ENCODE results near the gene ACSL3.
"Not testable (repeated sequence)": the region's sequence is repeated elsewhere in the genome, so short reads cannot be mapped to it uniquely, and the experiment has no call there.

Gene ACSL3

DNA sequence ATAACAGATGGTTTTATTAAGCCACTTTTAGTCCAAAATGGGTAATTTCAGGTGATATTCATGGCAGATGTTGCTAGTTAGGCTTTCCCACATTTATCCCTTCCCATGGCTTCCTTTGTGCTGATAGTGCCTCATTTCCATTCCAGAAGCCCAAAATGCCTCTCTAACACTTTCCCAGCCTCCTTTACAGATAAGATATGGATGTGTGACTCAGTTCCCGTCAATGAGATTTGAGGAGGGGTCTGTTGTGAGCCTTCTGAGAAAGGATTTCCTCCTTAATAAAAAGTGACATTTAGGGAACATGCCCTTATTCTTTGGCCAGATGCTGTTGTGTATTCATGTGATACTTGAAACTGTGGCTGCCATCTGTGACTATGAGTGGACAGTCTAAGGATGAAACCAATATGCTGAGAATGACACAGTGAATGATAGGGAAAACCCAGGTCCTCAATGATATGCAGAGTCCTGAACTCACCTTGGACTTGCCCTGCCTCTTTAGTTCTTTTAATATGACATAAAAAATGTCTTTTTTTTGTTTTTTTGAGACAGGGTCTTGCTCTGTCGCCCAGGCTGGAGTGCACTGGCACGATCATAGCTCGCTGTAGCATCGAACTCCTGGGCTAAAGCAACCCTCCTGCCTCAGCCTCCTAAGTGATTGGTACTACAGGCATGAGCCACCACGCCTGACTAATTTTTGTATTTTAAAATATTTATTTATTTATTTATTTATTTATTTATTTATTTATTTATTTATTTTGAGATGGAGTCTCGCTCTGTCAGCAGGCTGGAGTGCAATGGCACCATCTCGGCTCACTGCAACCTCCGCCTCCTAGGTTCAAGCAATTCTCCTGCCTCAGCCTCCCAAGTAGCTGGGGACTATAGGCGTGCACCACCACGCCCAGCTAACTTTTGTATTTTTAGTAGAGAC lies 5.8 kb upstream of the ACSL3 start:
- DNase-seq = no peak

DNA sequence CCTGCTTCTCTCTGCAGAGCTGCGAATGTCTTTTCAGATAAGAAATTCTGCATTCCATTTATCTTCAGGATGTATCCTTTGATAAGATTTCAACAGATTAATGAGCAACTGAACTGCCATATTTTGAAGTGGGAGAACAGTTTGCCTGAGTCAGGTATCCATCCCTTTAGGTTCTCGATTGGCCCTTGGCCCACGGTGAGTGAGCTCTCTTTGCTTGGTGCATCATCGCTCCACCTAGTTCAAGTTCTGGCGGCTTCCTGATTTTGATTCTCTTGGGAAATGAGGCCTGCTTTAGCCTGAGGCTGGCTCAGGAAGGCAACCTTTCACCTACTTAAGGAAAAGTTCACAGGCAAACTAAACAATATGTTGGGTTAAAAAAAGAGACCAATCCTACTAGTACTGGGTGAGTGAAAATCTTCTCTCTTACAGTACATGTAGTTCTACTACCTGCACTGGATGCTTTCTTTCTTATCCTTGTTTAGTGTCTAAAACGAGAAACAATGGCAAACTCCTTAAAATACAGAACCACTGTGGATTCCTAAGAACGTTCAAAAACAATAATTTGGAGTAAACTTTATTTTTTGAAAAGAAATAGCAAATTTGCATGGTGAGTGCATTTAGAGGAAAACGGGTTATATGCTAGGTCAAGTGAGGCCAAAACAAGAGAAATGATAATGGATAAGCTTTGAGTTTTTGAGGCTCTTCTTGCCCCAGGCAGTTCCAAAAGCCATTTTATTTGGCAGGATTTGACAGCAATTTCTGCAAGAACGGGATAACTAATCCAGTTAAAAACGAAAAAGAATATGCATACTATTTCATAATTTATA lies 837 bp upstream of the ACSL3 start:
- DNase-seq = no peak

DNA sequence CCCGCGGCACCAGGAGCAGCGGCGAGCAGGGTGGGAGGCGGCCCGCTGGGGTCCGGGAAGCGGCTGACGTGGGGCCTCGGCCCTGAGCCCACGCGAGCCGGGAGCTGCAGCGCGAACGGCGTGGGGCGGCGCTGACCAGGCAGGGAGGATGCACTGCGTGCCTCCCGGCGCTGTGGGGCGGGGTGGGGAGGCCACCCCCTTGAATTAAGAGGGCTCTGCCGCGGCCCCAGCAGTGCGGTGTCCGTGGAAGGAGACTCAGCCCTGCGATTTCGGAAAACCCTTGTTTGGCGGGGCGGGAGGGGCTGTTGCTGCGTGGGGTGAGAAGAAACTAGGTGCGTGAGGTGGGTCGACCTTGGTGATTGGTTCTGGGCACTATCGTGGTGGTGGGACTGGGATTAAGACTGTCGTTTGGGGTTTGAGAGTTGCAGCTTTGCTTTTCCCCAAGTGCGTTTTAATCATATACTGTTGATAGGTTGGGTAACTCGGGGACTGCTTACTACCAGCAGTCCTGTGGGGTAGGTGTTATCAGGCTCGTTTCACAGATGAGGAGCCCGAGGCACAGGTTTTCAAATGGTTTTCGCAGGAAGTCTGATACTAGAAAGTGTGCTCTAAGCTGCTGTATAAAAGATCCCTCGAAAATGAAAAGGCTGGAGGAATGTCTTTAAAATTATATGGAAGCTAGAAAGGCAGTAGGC lies 722 bp downstream of the ACSL3 start:
- no peak for DNase-seq

DNA sequence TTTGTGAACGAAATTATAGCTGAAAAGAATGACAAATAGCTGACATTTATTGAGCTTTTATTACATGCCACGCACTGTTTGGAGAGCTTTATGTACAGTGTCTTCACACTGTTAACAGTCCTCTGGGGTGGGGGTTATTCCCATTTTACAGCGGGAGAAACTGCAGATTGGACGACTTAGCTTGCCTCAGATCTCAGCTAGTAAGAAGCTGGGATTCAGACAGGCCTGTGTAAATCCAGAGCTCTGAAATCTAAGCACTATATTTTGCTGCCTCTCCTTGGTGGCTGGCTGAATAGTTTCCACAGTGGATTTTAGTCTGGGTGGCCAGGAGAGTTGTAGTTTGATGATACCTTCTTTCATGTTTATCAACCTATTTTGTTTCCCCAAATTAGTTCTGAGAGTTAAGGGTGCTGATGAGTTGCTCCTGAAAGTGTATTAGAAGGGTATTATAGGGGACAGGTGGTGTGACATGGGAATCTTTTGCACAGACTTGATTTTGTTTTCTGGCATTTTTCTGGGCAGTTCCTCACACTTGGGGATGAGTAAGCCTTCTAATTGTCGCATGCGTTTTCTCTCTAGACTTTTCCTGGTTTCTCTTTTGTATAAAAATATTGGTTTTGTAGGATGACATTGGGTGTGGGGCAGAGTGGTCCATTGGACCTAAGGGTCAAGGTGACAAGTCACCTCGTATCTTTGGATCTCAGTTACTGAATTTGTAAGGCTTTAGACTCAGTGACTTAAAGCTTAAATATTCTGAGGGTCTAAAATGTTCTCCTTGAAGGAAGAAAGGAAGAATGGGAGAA lies 1.5 kb downstream of the ACSL3 start:
- no peak for DNase-seq

DNA sequence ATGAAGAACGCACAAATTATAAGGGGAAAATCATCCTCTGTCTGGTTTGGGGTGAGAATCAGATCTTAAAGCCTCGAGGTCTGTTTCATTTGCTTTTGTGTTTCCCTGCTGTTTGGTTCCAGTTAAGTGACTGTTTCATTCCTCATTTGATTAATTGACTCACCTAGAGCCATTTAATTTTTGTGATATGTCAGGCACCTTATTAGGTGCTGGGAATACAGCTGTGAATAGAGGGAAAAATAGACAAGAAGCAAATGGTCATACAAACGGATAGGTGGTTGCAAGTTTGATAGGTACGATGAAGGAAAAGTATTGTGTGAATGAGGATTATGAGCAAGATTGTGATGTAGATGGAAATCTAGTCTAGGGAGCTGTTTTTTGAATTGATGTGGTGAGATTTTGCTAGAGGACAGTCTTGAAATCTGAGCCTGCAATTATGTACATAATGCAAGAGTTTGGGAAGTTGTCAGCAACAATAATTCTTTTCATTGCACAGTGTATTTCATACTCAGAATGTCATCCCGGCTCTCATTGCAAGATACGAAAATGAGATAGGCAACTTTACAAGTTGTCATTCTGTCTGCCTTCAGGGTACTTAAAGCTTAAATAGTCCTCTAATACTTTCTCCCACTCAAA lies 2.2 kb downstream of the ACSL3 start:
- no peak for DNase-seq

DNA sequence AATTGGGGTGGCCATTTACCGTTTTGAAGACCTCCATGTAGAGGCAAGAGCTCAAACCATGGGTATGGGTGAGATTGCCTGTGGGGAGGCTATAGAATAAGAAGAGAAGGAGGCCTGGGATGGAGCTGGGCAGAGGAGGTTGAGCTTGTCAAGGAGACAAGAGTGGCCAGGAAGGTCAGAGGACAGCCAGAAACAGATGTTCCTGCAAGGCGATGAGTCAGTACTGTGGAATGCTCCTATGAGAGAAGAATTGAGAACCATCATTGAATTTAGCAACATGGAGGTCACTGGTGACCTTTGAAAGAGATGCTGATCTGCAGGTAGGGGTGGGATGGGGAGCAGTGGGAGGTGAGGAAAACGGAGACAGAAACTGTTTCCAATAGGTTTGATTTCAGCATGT lies 3.5 kb downstream of the ACSL3 start:
- DNase-seq = no peak

DNA sequence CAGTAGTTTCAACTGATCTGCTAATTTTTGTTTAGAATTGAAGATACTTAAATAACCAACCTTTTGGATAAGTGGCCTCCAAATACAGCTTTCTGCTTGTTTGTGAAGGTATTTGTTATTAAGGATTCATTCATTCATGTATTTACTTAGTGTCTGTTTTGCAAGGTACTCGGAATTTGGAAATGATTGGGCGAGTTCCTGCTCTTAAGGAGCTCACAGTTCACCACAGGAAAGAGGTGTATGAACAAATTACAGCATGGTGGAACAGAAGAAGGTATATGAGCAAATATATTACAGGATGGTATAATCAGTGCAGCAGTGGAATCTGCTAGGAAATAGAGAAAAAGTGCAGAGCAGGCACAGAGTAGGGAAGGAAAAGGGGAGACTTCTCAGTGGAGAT lies 4.5 kb downstream of the ACSL3 start:
- DNase-seq = no peak

DNA sequence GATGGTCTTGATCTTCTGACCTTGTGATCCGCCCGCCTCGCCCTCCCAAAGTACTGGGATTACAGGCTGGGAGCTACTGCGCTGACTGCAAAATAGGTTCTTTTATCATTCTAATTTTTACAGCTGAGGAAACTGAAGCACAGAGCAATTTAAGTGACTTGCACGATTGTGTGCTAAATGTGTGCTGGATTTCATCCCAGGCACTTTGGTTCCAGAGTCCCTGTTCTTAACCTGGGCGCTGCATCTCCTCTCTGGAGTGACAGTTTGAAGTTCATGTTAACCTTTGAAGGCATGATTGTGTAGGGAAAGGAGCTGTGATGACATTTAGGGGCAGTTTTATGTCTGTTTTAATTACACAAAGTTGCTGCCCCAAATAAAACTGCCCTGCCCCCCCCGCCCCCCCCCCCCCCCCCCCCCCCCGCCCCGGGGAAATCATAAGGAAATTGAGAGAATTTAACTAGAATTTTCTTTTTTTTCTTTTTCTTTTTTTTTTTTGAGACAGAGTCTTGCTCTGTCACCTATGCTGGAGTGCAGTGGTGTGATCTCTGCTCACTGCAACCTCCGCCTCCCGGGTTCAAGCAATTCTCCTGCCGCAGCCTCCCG lies 5.6 kb downstream of the ACSL3 start:
- no peak for DNase-seq

DNA sequence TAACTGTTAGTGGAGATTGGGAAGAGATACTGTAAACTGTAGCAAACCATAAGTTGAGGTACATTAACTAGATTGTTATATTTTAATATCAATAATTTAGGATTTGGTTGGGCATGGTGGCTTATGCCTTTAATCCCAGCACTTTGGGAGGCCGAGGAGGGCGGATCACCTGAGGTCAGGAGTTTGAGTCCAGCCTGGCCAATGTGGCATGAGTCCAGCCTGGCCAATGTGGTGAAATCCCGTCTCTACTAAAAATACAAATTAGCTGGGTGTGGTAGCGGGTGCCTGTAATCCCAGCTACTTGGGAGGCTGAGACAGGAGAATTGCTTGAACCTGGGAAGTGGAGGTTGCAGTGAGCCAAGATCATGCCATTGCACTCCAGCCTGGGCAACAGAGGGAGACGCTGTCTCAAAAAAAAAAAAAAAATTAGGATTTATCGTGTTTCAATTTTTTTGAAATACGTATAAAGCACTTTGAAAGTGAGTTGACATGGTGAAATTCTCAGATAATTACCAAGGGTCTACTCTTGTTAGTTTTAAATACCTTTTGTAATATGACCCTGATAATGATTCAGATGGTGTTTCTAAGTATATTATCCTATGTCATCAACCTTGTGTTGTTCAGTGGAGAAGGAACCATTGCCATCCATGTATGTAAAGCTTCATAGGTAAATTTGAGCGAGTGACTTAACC lies 7.9 kb downstream of the ACSL3 start:
- DNase-seq = not testable (repeated sequence)

DNA sequence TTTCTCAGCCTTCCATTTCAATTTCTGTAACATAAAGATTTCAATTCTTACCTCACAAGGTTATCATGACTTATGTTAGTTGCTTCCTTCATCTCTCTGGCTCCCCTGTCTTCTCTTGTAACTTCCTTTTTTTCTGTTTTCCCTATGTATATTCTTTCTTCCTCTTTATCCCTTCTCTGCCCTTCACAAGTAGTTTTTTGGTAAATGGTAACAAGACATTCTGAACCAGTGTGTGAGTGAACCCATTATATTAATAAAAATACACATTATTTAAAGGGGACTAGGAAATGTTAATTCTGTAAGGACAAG lies 8.4 kb downstream of the ACSL3 start:
- no peak for DNase-seq

DNA sequence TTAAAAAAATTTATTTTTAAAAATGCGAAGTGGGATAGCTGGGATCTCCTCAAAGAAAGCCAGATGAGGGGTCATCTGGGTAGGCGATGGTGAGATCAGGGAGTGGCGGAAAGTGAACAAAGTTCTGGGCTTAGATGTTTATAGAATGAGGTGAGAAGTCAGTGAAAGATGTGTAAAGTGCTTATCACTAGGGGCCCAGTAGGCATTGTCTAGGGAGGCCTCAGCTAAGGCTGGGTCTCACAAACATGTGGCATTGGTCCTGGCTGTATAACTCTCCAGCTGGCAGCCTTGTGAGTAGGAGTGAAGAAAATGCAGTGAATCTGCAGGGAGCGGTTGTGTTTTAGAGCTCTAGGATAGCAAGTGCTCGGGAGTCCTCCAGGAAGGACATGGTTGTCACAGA lies 10.5 kb downstream of the ACSL3 start:
- DNase-seq = no peak

DNA sequence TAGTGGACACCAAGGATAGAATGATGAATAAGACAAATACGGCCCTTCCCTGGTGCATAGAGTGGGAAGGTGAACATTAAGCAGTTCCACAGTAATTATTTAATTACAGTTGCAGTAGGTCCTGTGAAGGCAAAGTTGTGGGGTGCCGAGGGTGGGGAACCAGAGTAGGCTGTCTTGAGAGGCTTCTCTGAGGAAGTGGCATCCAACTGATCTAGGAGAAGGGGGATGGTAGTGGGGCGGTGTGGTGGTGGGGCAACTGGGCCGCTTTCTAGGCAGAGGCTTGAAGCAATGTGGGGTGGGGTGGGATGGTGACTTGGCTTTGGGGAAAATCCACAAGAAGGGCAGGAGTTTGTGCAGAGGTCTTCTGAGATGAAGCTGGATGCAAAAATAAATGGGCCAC lies 11.7 kb downstream of the ACSL3 start:
- DNase-seq = no peak

DNA sequence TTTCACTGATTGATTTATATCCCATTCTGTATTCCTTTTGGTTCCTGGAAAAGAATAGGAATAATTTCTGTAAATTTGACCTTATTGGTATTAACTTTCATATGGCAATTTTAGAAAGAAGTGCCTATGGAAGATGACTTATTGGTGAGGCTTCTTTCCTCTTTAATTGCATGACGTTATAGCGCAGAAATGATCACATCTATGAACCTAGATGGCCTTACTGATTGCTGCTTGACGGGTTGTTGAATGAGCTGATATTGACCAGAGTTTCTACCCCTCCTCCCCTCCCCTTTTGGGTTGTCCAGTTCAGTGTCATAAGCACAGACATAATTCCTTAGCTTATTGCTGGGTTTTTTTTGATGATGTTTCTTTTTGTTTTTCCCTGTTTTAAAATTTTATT lies 14.6 kb downstream of the ACSL3 start:
- DNase-seq = no peak

DNA sequence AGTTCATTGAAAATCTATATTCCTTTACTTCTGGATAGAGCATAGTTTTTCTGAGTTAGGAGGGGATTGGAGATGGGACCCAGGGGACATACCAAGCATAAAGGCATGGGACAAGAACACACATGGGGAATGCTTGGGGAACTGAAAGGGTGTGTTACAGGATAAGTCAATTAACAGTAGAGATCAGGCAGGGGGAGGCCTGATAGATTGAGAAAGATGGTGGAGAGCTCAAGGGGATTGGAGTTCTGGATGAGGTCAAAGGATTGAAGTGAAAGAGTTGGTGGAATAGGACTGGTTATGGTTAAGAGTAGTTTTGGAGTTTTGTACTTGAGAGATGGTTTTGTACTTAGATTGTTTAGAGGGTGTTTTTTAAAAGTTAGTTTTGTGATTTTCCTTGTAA lies 16.1 kb downstream of the ACSL3 start:
- no peak for DNase-seq

DNA sequence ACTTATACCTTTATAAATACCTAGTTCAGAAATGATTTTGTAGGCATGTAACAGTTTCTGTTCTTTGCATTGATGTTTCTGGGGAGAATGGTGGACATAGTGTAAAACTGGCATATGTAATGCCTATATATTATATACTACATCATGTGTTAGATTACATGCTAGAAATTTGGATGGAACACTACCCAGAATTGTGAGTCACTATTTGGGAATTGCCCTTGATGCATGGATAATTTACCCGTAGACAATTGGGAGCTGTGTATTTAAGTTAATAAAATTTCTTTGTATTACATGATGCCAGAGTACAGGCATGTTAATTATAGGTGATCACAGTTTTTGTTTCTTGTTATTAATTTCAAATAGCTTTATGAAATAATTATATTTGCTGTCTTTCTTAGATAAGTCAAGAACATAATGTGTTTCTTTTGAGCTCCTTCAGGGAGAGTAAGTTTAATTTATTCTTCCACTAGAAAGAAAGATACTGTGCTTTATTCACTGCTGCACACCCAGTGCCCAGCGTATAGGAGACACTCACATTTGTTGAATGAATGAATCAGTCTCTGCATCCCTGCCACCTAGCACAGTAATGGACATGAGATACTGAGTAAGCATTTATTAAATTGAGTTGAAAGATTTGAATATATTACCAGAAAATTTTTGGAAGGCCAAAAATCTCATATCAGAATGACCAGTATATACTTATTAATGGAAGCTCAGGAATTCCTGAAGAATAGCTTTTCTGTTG lies 16.9 kb downstream of the ACSL3 start:
- DNase-seq = no peak

DNA sequence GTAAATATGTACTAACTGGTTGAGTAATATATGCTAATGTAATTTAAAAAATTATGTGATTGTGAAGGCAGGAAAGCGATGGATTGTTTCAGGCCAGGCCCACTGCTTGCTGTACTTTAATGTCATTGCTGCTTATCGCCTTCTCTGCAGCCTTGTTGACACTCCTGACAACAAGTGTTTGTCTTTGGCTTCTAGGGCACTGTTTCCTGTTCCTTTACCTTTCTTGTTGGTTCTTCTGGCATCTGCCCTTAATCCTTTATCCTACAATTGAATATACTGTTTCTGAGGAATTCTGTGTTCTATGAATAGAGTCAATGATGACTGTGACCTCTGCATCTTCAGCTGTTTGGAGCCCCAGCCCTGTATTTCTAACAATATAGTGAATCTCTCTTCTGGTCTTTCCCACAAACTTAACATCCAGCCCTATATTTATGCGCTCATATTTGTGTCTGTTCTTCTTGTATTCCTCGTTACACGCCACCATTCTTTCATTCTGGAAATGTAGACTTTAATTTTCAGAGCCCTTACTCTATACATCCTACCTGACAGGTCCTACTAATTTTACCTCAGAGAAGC lies 17.6 kb downstream of the ACSL3 start:
- no peak for DNase-seq

DNA sequence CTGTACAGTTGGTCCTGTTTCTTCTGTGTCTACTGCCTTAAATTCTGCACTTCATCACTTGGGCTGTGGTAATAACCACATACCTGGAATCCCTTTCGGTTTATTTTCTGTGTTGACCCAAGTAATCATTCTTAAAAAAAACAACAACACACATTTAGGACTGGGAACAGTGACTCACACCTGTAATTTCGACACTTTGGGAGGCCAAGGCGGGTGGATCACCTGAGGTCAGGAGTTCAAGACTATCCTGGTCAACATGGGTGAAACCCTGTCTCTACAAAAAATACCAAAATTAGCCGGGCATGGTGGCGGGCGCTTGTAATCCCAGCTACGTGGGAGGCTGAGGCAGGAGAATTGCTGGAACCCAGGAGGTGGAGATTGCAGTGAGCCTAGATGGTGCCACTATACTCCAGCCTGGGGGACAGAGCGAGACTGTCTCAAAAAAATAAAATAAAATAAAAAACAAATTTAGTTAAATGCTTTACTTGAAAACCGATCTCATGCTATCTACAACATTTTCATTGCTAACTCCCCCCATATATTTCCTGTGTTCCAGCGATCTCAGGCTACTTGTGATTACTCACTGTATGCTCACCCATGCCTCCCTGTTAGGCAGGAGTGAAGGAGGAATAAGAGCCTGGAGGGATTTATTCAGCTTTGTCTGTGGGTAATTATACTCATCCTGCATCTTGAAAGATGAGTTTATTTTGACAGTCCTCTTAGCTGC lies 18.2 kb downstream of the ACSL3 start:
- DNase-seq = no peak

DNA sequence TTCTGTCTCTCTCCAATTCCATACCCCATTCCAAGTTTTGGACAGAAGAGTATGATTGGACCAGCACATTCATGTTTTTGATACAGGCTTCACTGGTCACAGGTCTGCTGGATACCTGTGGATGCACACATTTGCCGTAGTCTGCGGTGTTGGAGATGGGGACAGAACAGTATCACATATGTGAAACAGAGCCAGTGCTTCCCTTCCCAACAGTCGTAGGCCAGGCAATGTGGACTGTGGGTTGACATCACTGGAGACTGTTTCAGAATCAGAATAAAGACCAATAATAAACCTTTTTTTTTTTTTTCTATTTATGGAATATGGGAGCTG lies 18.7 kb downstream of the ACSL3 start:
- DNase-seq = no peak

DNA sequence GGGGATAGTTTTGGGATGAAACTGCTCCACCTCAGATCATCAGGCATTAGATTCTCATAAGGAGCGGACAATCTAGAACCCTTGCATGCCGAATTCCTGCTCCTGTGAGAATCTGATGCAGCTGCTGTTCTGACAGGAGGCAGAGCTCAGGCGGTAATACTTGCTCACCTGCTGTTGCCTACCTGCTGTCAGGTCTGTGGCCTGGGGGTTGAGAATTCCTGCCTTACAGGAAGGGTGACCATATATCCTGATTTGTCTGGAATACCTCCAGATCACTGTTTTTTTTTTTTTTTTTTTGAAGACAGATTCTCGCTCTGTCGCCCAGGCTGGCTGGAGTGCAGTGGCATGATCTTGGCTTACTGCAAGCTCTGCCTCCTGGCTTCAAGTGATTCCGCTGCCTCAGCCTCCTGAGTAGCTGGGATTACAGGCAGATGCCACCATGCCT lies 21.7 kb downstream of the ACSL3 start:
- DNase-seq = no peak

DNA sequence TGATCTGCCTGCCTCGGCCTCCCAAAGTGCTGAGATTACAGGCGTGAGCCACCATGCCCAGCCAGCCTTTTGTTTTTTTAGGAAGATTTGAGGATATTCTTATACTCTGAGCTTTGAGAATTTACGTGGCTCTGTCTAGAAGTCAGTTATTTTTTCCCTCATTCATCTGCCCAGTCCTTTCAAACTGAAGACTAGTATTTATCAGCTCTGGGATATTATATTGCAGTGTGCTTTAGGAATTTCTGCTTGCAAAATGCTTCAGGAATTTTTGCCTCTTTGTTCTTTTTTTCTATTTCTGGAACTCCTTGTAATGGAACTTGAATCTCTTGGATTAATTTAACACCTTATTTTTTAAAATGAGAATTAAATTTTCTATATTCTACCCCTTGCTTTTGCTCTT lies 22.6 kb downstream of the ACSL3 start:
- no peak for DNase-seq
